ENCODE measurements around the gene DNAH2. TPM values are rescaled to one million over a fixed set of nuclear protein-coding genes. Genes with fewer than 3 reads are reported as not detected.
"Not testable (repeated sequence)": the region's sequence is repeated elsewhere in the genome, so short reads cannot be mapped to it uniquely, and the experiment has no call there.

DNAH2 gene
- polyA plus RNA-seq, 1 experiment = 0.06 TPM

DNA sequence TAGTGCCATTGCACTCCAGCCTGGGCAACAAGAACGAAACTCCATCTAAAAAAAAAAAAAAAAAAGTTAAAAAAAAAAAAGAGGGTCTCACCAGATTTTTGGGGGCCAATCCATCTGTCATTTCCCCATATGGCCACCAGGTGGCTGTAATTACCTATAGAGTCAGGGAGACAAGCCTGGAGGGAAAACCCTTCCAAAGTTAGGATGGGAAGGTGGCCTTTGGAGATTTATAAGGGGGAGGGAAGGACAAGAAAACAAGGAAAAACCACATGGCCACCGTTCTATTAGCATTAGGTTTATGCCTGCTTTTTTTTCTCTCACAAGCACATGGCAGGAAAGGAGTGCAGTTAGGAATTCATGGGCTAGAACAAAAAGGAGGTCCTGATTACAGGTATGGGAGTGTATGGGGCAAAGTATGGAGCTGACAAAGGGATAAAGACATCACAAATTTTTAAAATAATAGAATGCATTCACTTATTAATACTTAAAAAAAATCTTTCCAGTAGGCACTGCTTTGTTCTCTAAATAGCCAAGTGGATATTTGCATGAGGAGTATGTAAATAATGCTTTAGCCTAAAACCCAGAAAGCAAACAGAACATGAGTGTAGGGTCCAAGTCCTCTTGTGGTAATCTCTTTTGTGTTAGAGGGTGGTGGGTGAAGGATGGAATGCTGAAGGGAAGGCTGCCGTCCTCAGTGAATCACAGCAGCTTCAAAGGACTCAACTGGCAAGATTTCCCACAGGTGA, 145.3 kb downstream of the DNAH2 start:
- H3K9me3 ChIP-seq (ENCODE audit: control insufficient read depth, insufficient read depth, low read length) = no peaks in the 10 kb centered on the region; the same call in 1 of the 2 replicates
- no peak overlapping the region for H3K27ac ChIP-seq (ENCODE audit: low read depth, low read length)
- TF ChIP-seq, protein P1, sequence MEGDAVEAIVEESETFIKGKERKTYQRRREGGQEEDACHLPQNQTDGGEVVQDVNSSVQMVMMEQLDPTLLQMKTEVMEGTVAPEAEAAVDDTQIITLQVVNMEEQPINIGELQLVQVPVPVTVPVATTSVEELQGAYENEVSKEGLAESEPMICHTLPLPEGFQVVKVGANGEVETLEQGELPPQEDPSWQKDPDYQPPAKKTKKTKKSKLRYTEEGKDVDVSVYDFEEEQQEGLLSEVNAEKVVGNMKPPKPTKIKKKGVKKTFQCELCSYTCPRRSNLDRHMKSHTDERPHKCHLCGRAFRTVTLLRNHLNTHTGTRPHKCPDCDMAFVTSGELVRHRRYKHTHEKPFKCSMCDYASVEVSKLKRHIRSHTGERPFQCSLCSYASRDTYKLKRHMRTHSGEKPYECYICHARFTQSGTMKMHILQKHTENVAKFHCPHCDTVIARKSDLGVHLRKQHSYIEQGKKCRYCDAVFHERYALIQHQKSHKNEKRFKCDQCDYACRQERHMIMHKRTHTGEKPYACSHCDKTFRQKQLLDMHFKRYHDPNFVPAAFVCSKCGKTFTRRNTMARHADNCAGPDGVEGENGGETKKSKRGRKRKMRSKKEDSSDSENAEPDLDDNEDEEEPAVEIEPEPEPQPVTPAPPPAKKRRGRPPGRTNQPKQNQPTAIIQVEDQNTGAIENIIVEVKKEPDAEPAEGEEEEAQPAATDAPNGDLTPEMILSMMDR (IDR thresholded peaks at IDR 0.05; ENCODE audit: low read depth, low read length) = peak; percentile 74
- CTCF ChIA-PET = interaction anchor here (0.6 to 5.2 kb wide), 23 partner anchors 9 to 206 kb away, joined by 3 to 46 read pairs (median 4); partner anchors contain the start of gene KDM6B
- no peaks in the 10 kb centered on the region for H3K27me3 ChIP-seq (ENCODE audit: control insufficient read depth, insufficient read depth, low read length)
- no peak for DNase-seq (ENCODE audit: low read depth, low spot score)
- POLR2A ChIA-PET = interaction anchor here (0.7 kb wide), 1 partner anchor 60 kb away, joined by 7 read pairs; no protein-coding TSS in a partner anchor
- no peak overlapping the region for H3K4me3 ChIP-seq (ENCODE audit: low read depth, low read length)

DNA sequence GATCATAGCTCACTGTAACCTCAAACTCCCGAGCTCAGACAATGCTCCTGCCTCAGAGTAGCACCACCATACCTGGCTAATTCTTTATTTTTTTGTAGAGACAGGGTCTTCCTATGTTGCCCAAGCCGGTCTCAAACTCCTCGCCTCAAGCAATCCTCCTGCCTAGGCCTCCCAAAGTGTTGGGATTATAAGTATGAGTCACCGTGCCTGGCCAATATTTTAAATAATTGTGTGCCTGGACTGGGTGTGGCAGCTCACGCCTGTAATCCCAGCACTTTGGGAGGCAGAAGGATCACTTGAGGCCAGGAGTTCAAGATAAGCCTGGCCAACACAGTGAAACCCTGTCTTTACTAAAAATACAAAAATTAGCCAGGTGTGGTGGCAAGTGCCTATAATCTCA, 146.8 kb downstream of the DNAH2 start:
- H3K27ac ChIP-seq (ENCODE audit: low read depth, low read length); DNase-seq (ENCODE audit: low read depth, low spot score); H3K9me3 ChIP-seq (ENCODE audit: control insufficient read depth, insufficient read depth, low read length); H3K27me3 ChIP-seq (ENCODE audit: control insufficient read depth, insufficient read depth, low read length); POLR2A ChIA-PET; H3K4me3 ChIP-seq (ENCODE audit: low read depth, low read length): not testable (repeated sequence)
- CTCF ChIA-PET = interaction anchor here (0.6 to 5.2 kb wide), 8 partner anchors 16 to 193 kb away, joined by 3 to 46 read pairs (median 16); no protein-coding TSS in a partner anchor

DNA sequence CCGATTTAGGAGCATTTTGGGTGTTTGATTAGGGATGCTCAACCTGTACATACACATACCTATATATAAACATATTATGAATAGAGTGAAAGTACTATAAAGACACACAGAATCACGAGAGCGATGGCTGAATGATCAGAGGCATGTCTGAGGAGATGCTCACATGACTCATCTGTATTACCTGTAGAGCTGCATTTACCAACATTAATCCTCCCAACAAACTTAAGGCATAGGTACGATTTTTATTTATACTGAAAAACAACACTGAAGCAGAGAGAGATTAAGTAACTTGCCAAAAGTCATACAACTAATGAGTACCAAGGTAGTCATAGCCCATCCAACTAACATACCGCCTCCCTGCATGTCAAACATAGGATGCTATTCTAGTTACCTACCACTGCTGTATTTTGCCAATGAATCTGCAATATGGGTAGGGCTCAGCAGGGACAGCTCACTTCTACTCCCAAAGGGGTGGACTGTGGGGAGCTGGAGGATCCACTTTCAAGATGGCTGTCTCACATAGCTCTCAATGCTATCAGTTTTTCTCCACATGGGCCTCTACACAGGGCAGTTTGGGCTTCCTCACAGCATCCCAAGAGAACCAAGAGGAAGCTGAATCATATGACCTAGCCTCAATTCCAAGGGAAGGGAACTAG, 147.6 kb downstream of the DNAH2 start:
- POLR2A ChIA-PET = no interaction called here
- H3K27ac ChIP-seq (ENCODE audit: low read depth, low read length) = no peak overlapping the region
- H3K27me3 ChIP-seq (ENCODE audit: control insufficient read depth, insufficient read depth, low read length) = no peaks in the 10 kb centered on the region
- H3K4me3 ChIP-seq (ENCODE audit: low read depth, low read length) = no peak overlapping the region
- TF ChIP-seq, protein P1 (IDR thresholded peaks at IDR 0.05; ENCODE audit: low read depth, low read length) = no peak
- CTCF ChIA-PET = interaction anchor here (0.8 to 5.2 kb wide), 4 partner anchors 34 to 176 kb away, joined by 3 to 34 read pairs (median 8); no protein-coding TSS in a partner anchor
- DNase-seq (ENCODE audit: low read depth, low spot score) = no peak
- no peaks in the 10 kb centered on the region; the same call in 1 of the 2 replicates for H3K9me3 ChIP-seq (ENCODE audit: control insufficient read depth, insufficient read depth, low read length)

DNA sequence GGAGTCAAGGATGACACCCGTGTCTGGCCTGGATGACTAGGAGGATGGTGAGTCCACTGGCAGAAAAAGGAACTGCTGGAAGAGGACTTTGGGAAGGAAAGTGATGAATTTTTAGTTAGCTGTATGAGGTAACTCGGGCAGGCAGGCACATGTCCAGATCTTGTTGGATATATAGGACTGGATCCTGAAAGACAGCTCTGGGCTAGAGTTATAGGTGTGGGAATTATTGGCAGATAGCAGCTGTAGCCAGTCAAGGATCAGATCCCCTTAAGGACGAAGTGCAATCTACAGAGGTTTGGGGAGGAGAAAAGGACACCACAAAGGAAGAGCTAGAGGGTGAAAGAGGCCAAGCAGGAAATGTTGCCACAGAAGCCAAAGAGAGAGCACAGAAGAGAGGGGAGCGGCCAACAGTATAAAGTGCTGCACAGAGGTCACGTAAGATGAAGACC, 150.4 kb downstream of the DNAH2 start:
- no peak overlapping the region for H3K4me3 ChIP-seq (ENCODE audit: low read depth, low read length)
- no peak for DNase-seq (ENCODE audit: low read depth, low spot score)
- no peaks in the 10 kb centered on the region; the same call in 1 of the 2 replicates for H3K9me3 ChIP-seq (ENCODE audit: control insufficient read depth, insufficient read depth, low read length)
- CTCF ChIA-PET = interaction anchor here (1.6 kb wide), 1 partner anchor 30 kb away, joined by 6 read pairs; no protein-coding TSS in a partner anchor
- no peaks in the 10 kb centered on the region for H3K27me3 ChIP-seq (ENCODE audit: control insufficient read depth, insufficient read depth, low read length)
- TF ChIP-seq, protein P1 (IDR thresholded peaks at IDR 0.05; ENCODE audit: low read depth, low read length) = no peak
- POLR2A ChIA-PET = interaction anchor here (0.7 kb wide), 1 partner anchor 18 kb away, joined by 3 read pairs; no protein-coding TSS in a partner anchor
- H3K27ac ChIP-seq (ENCODE audit: low read depth, low read length) = no peak overlapping the region

DNA sequence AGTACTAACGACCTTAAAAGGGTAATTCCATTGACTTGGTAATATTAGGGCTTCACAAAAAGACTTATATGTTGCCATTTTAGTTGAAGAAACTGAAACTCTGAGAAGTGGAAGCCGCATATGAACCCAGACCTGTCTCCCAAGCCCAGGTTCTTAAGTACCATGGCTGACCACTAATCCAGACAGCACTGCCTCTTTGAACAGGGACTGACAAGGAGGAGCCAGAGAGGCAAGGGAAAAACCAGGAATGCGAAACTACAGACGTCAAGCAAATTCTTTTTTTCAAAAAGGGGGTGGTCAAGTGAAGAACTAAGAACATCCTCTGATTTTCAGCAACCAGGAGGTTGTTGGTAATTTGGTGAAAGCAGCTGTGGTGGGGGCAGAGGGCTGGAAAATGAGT, 155.5 kb downstream of the DNAH2 start:
- DNase-seq (ENCODE audit: low read depth, low spot score) = no peak
- no peak overlapping the region for H3K4me3 ChIP-seq (ENCODE audit: low read depth, low read length)
- ChIA-PET CTCF (no interaction called here), POLR2A (no interaction called here)
- no peak overlapping the region for H3K27ac ChIP-seq (ENCODE audit: low read depth, low read length)
- no peaks in the 10 kb centered on the region for H3K9me3 ChIP-seq (ENCODE audit: control insufficient read depth, insufficient read depth, low read length)
- TF ChIP-seq, protein P1 (IDR thresholded peaks at IDR 0.05; ENCODE audit: low read depth, low read length) = no peak
- H3K27me3 ChIP-seq (ENCODE audit: control insufficient read depth, insufficient read depth, low read length) = no peaks in the 10 kb centered on the region
